Measurements from ENCODE around the gene ZNF670. TPM values are rescaled to one million over a fixed set of nuclear protein-coding genes. Genes with fewer than 3 reads are reported as not detected.

ZNF670 gene
- polyA plus RNA-seq, 4 donors: 0.81 to 2.8 (median 2.3) TPM

GRCh38 chr1:247111259-247111699, 32.7 kb upstream of the ZNF670 start:
- Histone ChIP-seq H3K4me1 (ENCODE audit: control insufficient read depth in 3 of 3, insufficient read depth in 2 of 3, low read depth in 1 of 3, low read length in 2 of 3) (peaks cover 0 to 4% (median 0%) of the 10 kb centered on the region in 3 donors), H3K27ac (ENCODE audit: low read depth in 1 of 3, low read length in 2 of 3) (peak overlapping the region in 1 of 3 donors; percentile 67), H3K27me3 (ENCODE audit: control insufficient read depth in 3 of 3, insufficient read depth in 3 of 3, low read length in 3 of 3) (peaks cover 3 to 21% (median 4%) of the 10 kb centered on the region in 3 donors), H3K4me3 (ENCODE audit: low read depth in 1 of 3, low read length in 3 of 3) (peak overlapping the region; percentile 51 to 66 (median 57)), H3K9me3 (ENCODE audit: control insufficient read depth in 2 of 2, insufficient read depth in 1 of 2, low read depth in 1 of 2, low read length in 1 of 2) (no peaks in the 10 kb centered on the region), H3K36me3 (ENCODE audit: control insufficient read depth in 3 of 3, insufficient read depth in 2 of 3, low read depth in 1 of 3, low read length in 3 of 3) (no peaks in the 10 kb centered on the region)
- WGBS, 3 donors: 0 to 3% (median 1%) methylated on average over 20 to 62 of the region's 62 CpGs
- DNase-seq (peak; percentile 8 to 58), FAIRE-seq (no peak)

- WGBS, 3 donors: 5 to 18% (median 10%) methylated on average over 26 to 30 of the region's 30 CpGs
- H3K9me3 ChIP-seq (ENCODE audit: control insufficient read depth in 2 of 2, insufficient read depth in 1 of 2, low read depth in 1 of 2, low read length in 1 of 2): no peaks in the 10 kb centered on the region
- H3K4me3 ChIP-seq (ENCODE audit: low read depth in 1 of 3, low read length in 3 of 3): peak overlapping the region; percentile 44 to 66 (median 57)
- peak overlapping the region in 1 of 3 donors; percentile 67 for H3K27ac ChIP-seq (ENCODE audit: low read depth in 1 of 3, low read length in 2 of 3)
- peak; percentile 26 to 45 for DNase-seq
- peaks cover 0 to 4% (median 0%) of the 10 kb centered on the region in 3 donors for H3K4me1 ChIP-seq (ENCODE audit: control insufficient read depth in 3 of 3, insufficient read depth in 2 of 3, low read depth in 1 of 3, low read length in 2 of 3)
- peaks cover 3 to 21% (median 6%) of the 10 kb centered on the region in 3 donors for H3K27me3 ChIP-seq (ENCODE audit: control insufficient read depth in 3 of 3, insufficient read depth in 3 of 3, low read length in 3 of 3)
- FAIRE-seq: no peak
- no peaks in the 10 kb centered on the region for H3K36me3 ChIP-seq (ENCODE audit: control insufficient read depth in 3 of 3, insufficient read depth in 2 of 3, low read depth in 1 of 3, low read length in 3 of 3)
Observed at GRCh38 chr1:247110627-247111258, 32.1 kb upstream of the ZNF670 start.

- Histone ChIP-seq H3K36me3 (ENCODE audit: control insufficient read depth in 3 of 3, insufficient read depth in 2 of 3, low read depth in 1 of 3, low read length in 3 of 3) (peaks cover 0 to 1% (median 0%) of the 10 kb centered on the region in 3 donors), H3K27me3 (ENCODE audit: control insufficient read depth in 3 of 3, insufficient read depth in 3 of 3, low read length in 3 of 3) (peaks cover 0 to 17% (median 6%) of the 10 kb centered on the region in 3 donors), H3K9me3 (ENCODE audit: control insufficient read depth in 2 of 2, insufficient read depth in 1 of 2, low read depth in 1 of 2, low read length in 1 of 2) (peaks cover 0 to 5% of the 10 kb centered on the region in 2 donors), H3K4me1 (ENCODE audit: control insufficient read depth in 3 of 3, insufficient read depth in 2 of 3, low read depth in 1 of 3, low read length in 2 of 3) (peaks cover 0 to 4% (median 0%) of the 10 kb centered on the region in 3 donors), H3K27ac (ENCODE audit: low read depth in 1 of 3, low read length in 2 of 3) (no peak overlapping the region), H3K4me3 (ENCODE audit: low read depth in 1 of 3, low read length in 3 of 3) (no peak overlapping the region)
- 85 to 87% (median 86%) methylated on average over 7 of the region's 7 CpGs for WGBS, 3 donors
- no peak for DNase-seq
- no peak for FAIRE-seq
Observed at GRCh38 chr1:247107694-247108093, 29.1 kb upstream of the ZNF670 start.

GRCh38 chr1:247105966-247106365, 27.4 kb upstream of the ZNF670 start:
- Histone ChIP-seq H3K27me3 (ENCODE audit: control insufficient read depth in 3 of 3, insufficient read depth in 3 of 3, low read length in 3 of 3) (peaks cover 0 to 13% (median 4%) of the 10 kb centered on the region in 3 donors), H3K4me1 (ENCODE audit: control insufficient read depth in 3 of 3, insufficient read depth in 2 of 3, low read depth in 1 of 3, low read length in 2 of 3) (peaks cover 0 to 4% (median 0%) of the 10 kb centered on the region in 3 donors), H3K9me3 (ENCODE audit: control insufficient read depth in 2 of 2, insufficient read depth in 1 of 2, low read depth in 1 of 2, low read length in 1 of 2) (peaks cover 0 to 9% of the 10 kb centered on the region in 2 donors), H3K36me3 (ENCODE audit: control insufficient read depth in 3 of 3, insufficient read depth in 2 of 3, low read depth in 1 of 3, low read length in 3 of 3) (peaks cover 0 to 11% (median 3%) of the 10 kb centered on the region in 3 donors), H3K4me3 (ENCODE audit: low read depth in 1 of 3, low read length in 3 of 3) (no peak overlapping the region), H3K27ac (ENCODE audit: low read depth in 1 of 3, low read length in 2 of 3) (no peak overlapping the region)
- FAIRE-seq: no peak
- 92 to 94% (median 93%) methylated on average over 15 of the region's 15 CpGs for WGBS, 3 donors
- DNase-seq: no peak

- no peak overlapping the region for H3K27ac ChIP-seq (ENCODE audit: low read depth in 1 of 3, low read length in 2 of 3)
- H3K27me3 ChIP-seq (ENCODE audit: control insufficient read depth in 3 of 3, insufficient read depth in 3 of 3, low read length in 3 of 3): peaks cover 0 to 7% (median 2%) of the 10 kb centered on the region in 3 donors
- no peak overlapping the region for H3K4me3 ChIP-seq (ENCODE audit: low read depth in 1 of 3, low read length in 3 of 3)
- FAIRE-seq (no peak), DNase-seq (no peak)
- peaks cover 4 to 19% (median 12%) of the 10 kb centered on the region in 3 donors for H3K36me3 ChIP-seq (ENCODE audit: control insufficient read depth in 3 of 3, insufficient read depth in 2 of 3, low read depth in 1 of 3, low read length in 3 of 3)
- WGBS, 3 donors: 77 to 84% (median 77%) methylated on average over 13 of the region's 13 CpGs
- no peaks in the 10 kb centered on the region for H3K4me1 ChIP-seq (ENCODE audit: control insufficient read depth in 3 of 3, insufficient read depth in 2 of 3, low read depth in 1 of 3, low read length in 2 of 3)
- peaks cover 0 to 13% of the 10 kb centered on the region in 2 donors for H3K9me3 ChIP-seq (ENCODE audit: control insufficient read depth in 2 of 2, insufficient read depth in 1 of 2, low read depth in 1 of 2, low read length in 1 of 2)
Observed at GRCh38 chr1:247104965-247105364, 26.4 kb upstream of the ZNF670 start.

GRCh38 chr1:247103859-247104591, 25.4 kb upstream of the ZNF670 start, which contains the start of gene ZNF669:
Gene ZNF669 (minus strand): TSS chr1:247104356. CDS start chr1:247104199, 157 bp downstream.
- FAIRE-seq: no peak
- H3K27me3 ChIP-seq (ENCODE audit: control insufficient read depth in 3 of 3, insufficient read depth in 3 of 3, low read length in 3 of 3): peaks cover 0 to 7% (median 2%) of the 10 kb centered on the region in 3 donors
- H3K9me3 ChIP-seq (ENCODE audit: control insufficient read depth in 2 of 2, insufficient read depth in 1 of 2, low read depth in 1 of 2, low read length in 1 of 2): peaks cover 0 to 22% of the 10 kb centered on the region in 2 donors
- peaks cover 8 to 19% (median 12%) of the 10 kb centered on the region in 3 donors for H3K36me3 ChIP-seq (ENCODE audit: control insufficient read depth in 3 of 3, insufficient read depth in 2 of 3, low read depth in 1 of 3, low read length in 3 of 3)
- H3K4me3 ChIP-seq (ENCODE audit: low read depth in 1 of 3, low read length in 3 of 3): peak within 1 kb of the TSS; percentile 59 to 98 (median 90)
- H3K4me1 ChIP-seq (ENCODE audit: control insufficient read depth in 3 of 3, insufficient read depth in 2 of 3, low read depth in 1 of 3, low read length in 2 of 3): no peaks in the 10 kb centered on the region
- 0 to 1% (median 0%) methylated on average over 54 to 58 of the region's 58 CpGs for WGBS, 3 donors
- H3K27ac ChIP-seq (ENCODE audit: low read depth in 1 of 3, low read length in 2 of 3): peak within 1 kb of the TSS; percentile 42 to 98 (median 93)
- peak; percentile 97 for DNase-seq

- Histone ChIP-seq H3K27ac (ENCODE audit: low read depth in 1 of 3, low read length in 2 of 3) (no peak overlapping the region), H3K4me1 (ENCODE audit: control insufficient read depth in 3 of 3, insufficient read depth in 2 of 3, low read depth in 1 of 3, low read length in 2 of 3) (no peaks in the 10 kb centered on the region), H3K4me3 (ENCODE audit: low read depth in 1 of 3, low read length in 3 of 3) (no peak overlapping the region), H3K9me3 (ENCODE audit: control insufficient read depth in 2 of 2, insufficient read depth in 1 of 2, low read depth in 1 of 2, low read length in 1 of 2) (peaks cover 0 to 25% of the 10 kb centered on the region in 2 donors), H3K27me3 (ENCODE audit: control insufficient read depth in 3 of 3, insufficient read depth in 3 of 3, low read length in 3 of 3) (peaks cover 0 to 2% (median 0%) of the 10 kb centered on the region in 3 donors), H3K36me3 (ENCODE audit: control insufficient read depth in 3 of 3, insufficient read depth in 2 of 3, low read depth in 1 of 3, low read length in 3 of 3) (peaks cover 8 to 19% (median 12%) of the 10 kb centered on the region in 3 donors)
- DNase-seq (no peak), FAIRE-seq (no peak)
- 96 to 100% (median 97%) methylated on average over 1 of the region's 1 CpG for WGBS, 3 donors
Observed at GRCh38 chr1:247102381-247102780, 23.8 kb upstream of the ZNF670 start.

GRCh38 chr1:247100676-247101279, 22.2 kb upstream of the ZNF670 start:
- no peaks in the 10 kb centered on the region for H3K4me1 ChIP-seq (ENCODE audit: control insufficient read depth in 3 of 3, insufficient read depth in 2 of 3, low read depth in 1 of 3, low read length in 2 of 3)
- H3K27me3 ChIP-seq (ENCODE audit: control insufficient read depth in 3 of 3, insufficient read depth in 3 of 3, low read length in 3 of 3): no peaks in the 10 kb centered on the region
- no peak overlapping the region for H3K27ac ChIP-seq (ENCODE audit: low read depth in 1 of 3, low read length in 2 of 3)
- no peak for FAIRE-seq
- H3K9me3 ChIP-seq (ENCODE audit: control insufficient read depth in 2 of 2, insufficient read depth in 1 of 2, low read depth in 1 of 2, low read length in 1 of 2): peaks cover 0 to 40% of the 10 kb centered on the region in 2 donors
- no peak for DNase-seq
- H3K36me3 ChIP-seq (ENCODE audit: control insufficient read depth in 3 of 3, insufficient read depth in 2 of 3, low read depth in 1 of 3, low read length in 3 of 3): peaks cover 8 to 19% (median 12%) of the 10 kb centered on the region in 3 donors
- WGBS, 3 donors: 97 to 98% (median 98%) methylated on average over 9 of the region's 9 CpGs
- no peak overlapping the region for H3K4me3 ChIP-seq (ENCODE audit: low read depth in 1 of 3, low read length in 3 of 3)
